GM23338 (cell line): Measurements from ENCODE around the gene PHKB. TPM values are rescaled to one million over a fixed set of nuclear protein-coding genes. Genes with fewer than 3 reads are reported as not detected.

Source experiments
- ATAC-seq: fragments of 200-7000 bp; cut with Tn5 transposase; 3 replicates; pipeline ENCODE4 v1.9.1; 2020
- DNase-seq: peaks from one replicate; pipeline ENCODE4 v3.0.0-alpha.2; 2015; ENCODE audit warnings: low spot score
- H2AFZ ChIP-seq: fragments of 200-600 bp; sonication (generic); 2 replicates; pipeline ENCODE4 v1.8.0; 2016; ENCODE audit warnings: antibody characterized with exemption, mild to moderate bottlenecking, moderate library complexity
- H3F3A ChIP-seq: fragments of 200-600 bp; sonication (generic); replicated peaks from 2 replicates; pipeline ENCODE4 v1.8.0; 2017; ENCODE audit warnings: antibody characterized with exemption, mixed run types, low read depth
- H3K27ac ChIP-seq: fragments of 200-600 bp; sonication (generic); 2 replicates; pipeline ENCODE4 v1.6.1; 2016; ENCODE audit warnings: low read depth
- H3K27me3 ChIP-seq: fragments of 200-600 bp; sonication (generic); 2 replicates; pipeline ENCODE4 v1.8.0; 2016; ENCODE audit warnings: mild to moderate bottlenecking, mixed run types, moderate library complexity; ENCODE audit not compliant: insufficient read depth
- H3K36me3 ChIP-seq: fragments of 200-600 bp; sonication (generic); 2 replicates; pipeline ENCODE4 v1.8.0; 2016; ENCODE audit warnings: mild to moderate bottlenecking; ENCODE audit not compliant: insufficient read depth
- H3K4me1 ChIP-seq: fragments of 200-600 bp; sonication (generic); 2 replicates; pipeline ENCODE4 v1.8.0; 2016; ENCODE audit warnings: mild to moderate bottlenecking, moderate library complexity; ENCODE audit not compliant: insufficient read depth
- H3K4me2 ChIP-seq: fragments of 200-600 bp; sonication (generic); 2 replicates; pipeline ENCODE4 v1.7.1; 2017; ENCODE audit warnings: mixed run types
- H3K4me3 ChIP-seq: fragments of 200-600 bp; sonication (generic); 2 replicates; pipeline ENCODE4 v1.6.1; 2016; ENCODE audit warnings: mixed run types
- H3K79me2 ChIP-seq: fragments of 200-600 bp; sonication (generic); replicated peaks from 2 replicates; pipeline ENCODE4 v1.8.0; 2017; ENCODE audit warnings: mild to moderate bottlenecking; ENCODE audit not compliant: insufficient read depth
- H3K9me2 ChIP-seq: fragments of 200-600 bp; sonication (generic); 2 replicates; pipeline ENCODE4 v1.8.0; 2017; ENCODE audit not compliant: insufficient read depth
- H4K20me1 ChIP-seq: fragments of 200-600 bp; sonication (generic); replicated peaks from 2 replicates; pipeline ENCODE4 v1.8.0; 2017; ENCODE audit warnings: mild to moderate bottlenecking; ENCODE audit not compliant: insufficient read depth
- H3K27ac Mint-ChIP-seq: 2 replicates; pipeline ENCODE4 v1.8.0; 2020; ENCODE audit warnings: inconsistent platforms, mild to moderate bottlenecking, moderate library complexity, mixed read lengths
- H3K27me3 Mint-ChIP-seq: 3 replicates; pipeline ENCODE4 v1.8.0; 2022; ENCODE audit warnings: low read depth, mild to moderate bottlenecking, moderate library complexity, mixed read lengths, inconsistent platforms; ENCODE audit not compliant: insufficient read depth, poor library complexity
- H3K36me3 Mint-ChIP-seq: 3 replicates; pipeline ENCODE4 v1.8.0; 2021; ENCODE audit warnings: low read depth, mild to moderate bottlenecking, inconsistent platforms, moderate library complexity, mixed read lengths
- H3K4me1 Mint-ChIP-seq: 3 replicates; pipeline ENCODE4 v1.8.0; 2020; ENCODE audit warnings: mild to moderate bottlenecking, inconsistent platforms, mixed read lengths
- H3K4me3 Mint-ChIP-seq: 3 replicates; pipeline ENCODE4 v1.8.0; 2021; ENCODE audit warnings: moderate library complexity, mild to moderate bottlenecking, inconsistent platforms, mixed read lengths
- H3K9me3 Mint-ChIP-seq: 3 replicates; pipeline ENCODE4 v1.8.0; 2020; ENCODE audit warnings: moderate library complexity, mild to moderate bottlenecking, inconsistent platforms, mixed read lengths
- CREB1 ChIP-seq: fragments of 250-450 bp; sonication (Bioruptor Pico); IDR thresholded peaks from 2 replicates; pipeline ENCODE4 v1.5.0; 2020; ENCODE audit warnings: low read depth, mild to moderate bottlenecking, moderate library complexity
- CTCF ChIP-seq, 2 experiments: fragments of 200-600 bp in 1 of 2; sonication (generic) in 1 of 2; conservative IDR thresholded peaks; 2 replicates each; pipeline versions ENCODE4 v1.5.1 to v1.6.1; 2016 to 2017; ENCODE audit warnings: antibody characterized with exemption in 2 of 2, low read depth in 2 of 2, mild to moderate bottlenecking in 2 of 2, moderate library complexity in 1 of 2
- ETS1 ChIP-seq: IDR thresholded peaks from 2 replicates; pipeline ENCODE4 v1.6.1; 2016; ENCODE audit warnings: antibody characterized with exemption
- EZH2 ChIP-seq: fragments of 200-600 bp; sonication (generic); IDR thresholded peaks from one replicate; pipeline ENCODE4 v1.8.0; 2017; ENCODE audit warnings: antibody characterized with exemption, mild to moderate bottlenecking, low read depth; ENCODE audit not compliant: unreplicated experiment
- EZH2phosphoT487 ChIP-seq: fragments of 200-600 bp; sonication (generic); IDR thresholded peaks from one replicate; pipeline ENCODE4 v1.8.1; 2018; ENCODE audit warnings: antibody characterized with exemption; ENCODE audit not compliant: unreplicated experiment
- JUNB ChIP-seq: IDR thresholded peaks from one replicate; pipeline ENCODE4 v1.6.1; 2016; ENCODE audit warnings: antibody characterized with exemption; ENCODE audit not compliant: unreplicated experiment
- NANOG ChIP-seq: IDR thresholded peaks from 2 replicates; pipeline ENCODE4 v1.6.1; 2016; ENCODE audit warnings: antibody characterized with exemption, borderline replicate concordance
- POLR2AphosphoS5 ChIP-seq: IDR thresholded peaks from 2 replicates; pipeline ENCODE4 v1.6.1; 2016; ENCODE audit warnings: antibody characterized with exemption, low read depth
- REST ChIP-seq: IDR thresholded peaks from one replicate; pipeline ENCODE4 v1.6.1; 2018; ENCODE audit warnings: antibody characterized with exemption; ENCODE audit not compliant: unreplicated experiment
- STAT1 ChIP-seq: IDR thresholded peaks from one replicate; pipeline ENCODE4 v1.6.1; 2016; ENCODE audit warnings: antibody characterized with exemption; ENCODE audit not compliant: unreplicated experiment
- ZNF114 ChIP-seq: fragments of 250-450 bp; sonication (Bioruptor Pico); IDR thresholded peaks from 2 replicates; pipeline ENCODE4 v1.5.0; 2020; ENCODE audit warnings: mild to moderate bottlenecking, moderate library complexity
- ZNF331 ChIP-seq: fragments of 250-450 bp; sonication (Bioruptor Pico); IDR thresholded peaks from 2 replicates; pipeline ENCODE4 v1.5.0; 2020; ENCODE audit warnings: low read depth, mild to moderate bottlenecking, moderate library complexity
- ZNF462 ChIP-seq: fragments of 250-450 bp; sonication (Bioruptor Pico); IDR thresholded peaks from 2 replicates; pipeline ENCODE4 v1.5.0; 2020; ENCODE audit warnings: mild to moderate bottlenecking, moderate library complexity
- polyA plus RNA-seq: library from polyadenylated mRNA; unstranded; fragments of >200 nt; fragmentation: Nextera tagmentation; extraction: Ambion mirVana; gene quantifications from 2 replicates; pipeline ENCODE4 v1.2.1, GENCODE V29; 2016
- total RNA-seq: library from RNA; depleted of rRNA; stranded (reverse); fragments of >200 nt; shearing (Covaris generic); gene quantifications from 2 replicates; pipeline ENCODE4 v1.2.3, GENCODE V29; 2014

Gene PHKB
- total and polyA plus RNA-seq, 2 experiments from 2014 or later: 20.3 to 57.3 TPM

- 0 out of 3 replicates have a peak, but pooled peaks cover 2% of the 10 kb centered on the region for H3K36me3 Mint-ChIP-seq
Measured at GRCh38 chr16:47625115-47625567, 164.0 kb downstream of the PHKB start.

More at GRCh38 chr16:47625115-47625567, 164.0 kb downstream of the PHKB start:
- Histone ChIP-seq H3K9me2 (no peaks in the 10 kb centered on the region), H3K36me3 (no peaks in the 10 kb centered on the region), H3K4me3 (no peak overlapping the region), H3F3A (no peaks in the 10 kb centered on the region), H3K27ac (no peak overlapping the region), H3K4me1 (no peaks in the 10 kb centered on the region), H3K79me2 (no peaks in the 10 kb centered on the region), H4K20me1 (no peaks in the 10 kb centered on the region), H3K4me2 (no peak overlapping the region), H2AFZ (no peak overlapping the region), H3K27me3 (no peaks in the 10 kb centered on the region)
- H3K9me3 Mint-ChIP-seq: peaks cover 5% of the 10 kb centered on the region; the same call in 2 of the 3 replicates
- no peaks in the 10 kb centered on the region for H3K27me3 Mint-ChIP-seq
- peaks cover 14% of the 10 kb centered on the region for H3K4me1 Mint-ChIP-seq
- no peak for DNase-seq
- TF ChIP-seq ZNF331 (CRISPR knock-in tag) (no peak), ZNF114 (no peak), CREB1 (CRISPR knock-in tag) (no peak), JUNB (no peak), POLR2AphosphoS5 (no peak), REST (no peak), STAT1 (no peak), ZNF462 (no peak), CTCF (conservative IDR thresholded peaks at IDR 0.05; ENCODE audit: low read depth in 2 of 2) (no peak), NANOG (no peak), EZH2 (no peak), EZH2phosphoT487 (no peak), ETS1 (no peak)
- ATAC-seq: no peak
- H3K27ac Mint-ChIP-seq: no peak overlapping the region
- no peak overlapping the region for H3K4me3 Mint-ChIP-seq
